Stimulated activated naive CD4-positive, alpha-beta T cell treated with Interleukin-2 at 50 U/mL for 16 hours (primary cell): ENCODE measurements around the gene LOXL3.
"Not testable (repeated sequence)": the region's sequence is repeated elsewhere in the genome, so short reads cannot be mapped to it uniquely, and the experiment has no call there.

Experiments used
- DNase-seq: peaks from one replicate; lab custom pipeline; 2025; lab: John Stamatoyannopoulos, UW

Gene LOXL3

DNA sequence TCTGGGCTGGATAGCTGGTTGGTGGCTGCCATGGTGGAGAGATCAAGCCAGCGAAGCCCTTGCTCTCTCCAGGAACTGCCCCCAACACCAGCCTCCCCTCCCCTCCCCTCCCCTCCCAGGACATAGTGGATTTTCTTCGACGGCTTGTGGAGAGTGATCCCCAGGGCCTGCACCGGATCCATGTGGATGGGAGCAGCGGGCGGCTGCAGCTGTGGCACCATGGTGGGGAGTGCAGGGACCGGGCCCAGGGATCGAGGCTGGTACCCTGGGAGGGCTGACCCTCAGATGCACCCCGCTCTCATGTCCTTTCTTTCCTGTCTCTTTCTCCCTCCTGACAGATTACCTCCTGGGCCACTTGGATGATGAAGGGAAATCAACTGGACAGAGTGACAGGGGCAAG, 63.8 kb downstream of the LOXL3 start:
- no peak for DNase-seq

DNA sequence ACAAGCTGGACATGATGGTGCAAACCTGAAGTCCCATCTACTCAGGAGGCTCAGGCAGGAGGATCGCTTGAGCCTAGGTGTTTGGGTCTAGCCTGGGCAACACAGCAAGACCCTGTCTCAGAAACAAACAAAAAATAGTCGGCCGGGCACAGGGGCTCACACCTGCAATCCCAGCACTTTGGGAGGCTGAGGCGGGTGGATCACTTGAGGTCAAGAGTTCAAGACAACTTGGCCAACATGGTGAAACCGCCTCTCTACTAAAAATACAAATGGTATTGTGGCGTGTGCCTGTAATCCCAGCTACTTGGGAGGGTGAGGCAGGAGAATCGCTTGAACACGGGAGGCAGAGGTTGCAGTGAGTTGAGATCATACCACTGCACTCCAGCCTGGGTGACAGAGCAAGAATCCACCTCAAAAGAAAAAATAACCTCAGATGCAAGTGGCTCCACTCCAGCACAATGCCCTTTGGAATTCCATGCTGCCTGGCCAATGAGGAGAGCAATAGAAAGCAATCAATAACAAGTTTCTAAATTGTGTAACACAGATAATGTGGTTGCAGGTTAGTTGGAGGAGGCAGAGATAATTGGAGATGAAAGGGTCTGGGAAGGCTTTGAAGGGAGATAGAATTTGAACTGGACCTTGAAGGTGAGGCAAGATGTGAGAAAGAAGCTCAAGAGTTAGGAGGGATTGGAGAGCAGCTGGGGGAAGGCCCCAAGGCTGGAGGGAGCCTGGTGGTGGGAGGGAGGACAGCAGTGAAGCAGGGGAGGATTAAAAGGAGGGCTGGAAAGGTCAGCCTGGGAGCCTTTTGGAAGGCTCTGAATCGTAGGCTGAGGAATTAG, 64.9 kb downstream of the LOXL3 start:
- DNase-seq = no peak

DNA sequence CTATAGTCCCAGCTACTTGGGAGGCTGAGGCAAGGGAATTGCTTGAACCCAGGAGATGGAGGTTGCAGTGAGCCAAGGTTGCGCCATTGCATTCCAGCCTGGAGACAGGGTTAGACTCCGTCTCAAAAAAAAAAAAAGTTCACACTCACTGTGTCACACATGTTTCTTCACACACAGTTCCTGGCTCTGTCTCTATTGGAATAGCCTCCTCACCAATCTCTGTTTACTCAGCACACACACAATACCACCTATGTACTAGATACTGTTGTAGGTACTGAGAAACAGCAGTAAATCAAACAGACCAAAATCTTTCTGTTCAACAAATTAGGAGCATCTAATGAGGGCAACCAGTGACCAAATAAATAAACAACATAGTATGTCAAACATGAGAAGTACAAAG, 67.6 kb downstream of the LOXL3 start:
- no peak for DNase-seq

DNA sequence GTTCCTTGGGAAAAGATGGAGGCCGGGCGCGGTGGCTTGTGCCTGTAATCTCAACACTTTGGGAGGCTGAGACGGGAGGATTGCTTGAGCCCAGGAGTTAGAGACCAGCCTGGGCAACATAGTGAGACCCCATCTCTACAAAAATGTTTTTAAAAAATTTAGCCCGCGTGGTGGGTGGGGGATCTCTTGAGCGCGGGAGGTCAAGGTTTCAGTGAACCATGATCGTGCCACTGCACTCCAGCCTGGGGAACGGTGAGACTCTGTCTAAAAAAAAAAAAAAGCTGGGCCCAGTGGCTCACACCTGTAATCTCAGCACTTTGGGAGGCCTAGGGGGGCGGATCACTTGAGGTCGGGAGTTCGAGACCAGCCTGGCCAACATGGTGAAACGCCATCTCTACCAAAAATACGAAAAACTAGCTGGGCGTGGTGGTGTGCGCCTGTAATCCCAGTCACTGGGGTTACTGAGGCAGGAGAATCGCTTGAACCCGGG, 70.0 kb downstream of the LOXL3 start:
- DNase-seq = not testable (repeated sequence)

DNA sequence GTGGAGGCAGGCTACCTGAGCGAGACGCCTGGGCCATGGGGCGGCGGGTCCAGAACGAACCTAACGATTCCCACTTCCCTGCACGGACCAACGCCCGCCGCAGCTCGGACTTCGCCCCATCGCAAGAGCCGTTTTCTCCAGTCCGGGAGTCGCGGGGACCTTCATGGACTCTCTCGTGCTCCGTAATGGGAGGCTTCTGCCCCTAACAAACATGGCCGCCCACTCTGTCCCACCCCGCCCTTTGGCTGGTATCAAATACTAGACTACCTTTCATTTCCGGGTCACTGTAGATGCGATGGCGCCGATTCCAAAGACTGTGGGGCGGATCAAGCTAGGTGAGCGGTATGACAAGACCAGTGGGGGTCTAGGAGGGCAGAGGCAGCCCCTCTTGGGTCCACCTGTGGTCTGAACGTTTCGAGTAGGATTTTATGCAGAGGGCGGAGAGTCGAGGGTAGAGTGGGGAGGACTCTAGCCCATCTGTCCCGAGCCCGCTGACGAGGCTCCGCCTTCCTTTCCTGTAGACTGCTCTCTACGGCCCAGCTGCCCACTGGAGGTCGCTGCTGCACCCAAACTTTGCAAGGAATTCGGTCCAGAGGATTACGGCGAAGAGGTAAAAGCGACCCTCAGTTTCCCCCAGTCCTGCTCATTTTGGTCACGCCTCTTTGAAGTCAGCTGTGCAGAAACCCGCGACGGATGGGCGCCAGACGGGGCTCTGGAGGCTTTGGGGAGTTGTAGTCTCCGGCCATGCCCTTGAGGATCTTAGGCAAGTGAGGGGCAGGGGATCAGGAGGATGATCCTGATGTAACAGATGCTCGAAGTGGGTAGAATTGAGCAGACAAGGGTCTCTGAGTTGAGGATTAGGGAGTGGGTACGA, 70.7 kb downstream of the LOXL3 start, which contains the start of the genes CCDC142 and TTC31:
CCDC142 (minus strand) TSS at position 198 of the 874 bp plus-strand sequence; CDS start at position 37, 161 bp downstream.
TTC31 (plus strand) TSS at position 281 of the 874 bp plus-strand sequence; CDS start at position 296, 15 bp downstream.
- peak; percentile 94 for DNase-seq
